ENCODE measurements around the gene PDE6A.

DNA sequence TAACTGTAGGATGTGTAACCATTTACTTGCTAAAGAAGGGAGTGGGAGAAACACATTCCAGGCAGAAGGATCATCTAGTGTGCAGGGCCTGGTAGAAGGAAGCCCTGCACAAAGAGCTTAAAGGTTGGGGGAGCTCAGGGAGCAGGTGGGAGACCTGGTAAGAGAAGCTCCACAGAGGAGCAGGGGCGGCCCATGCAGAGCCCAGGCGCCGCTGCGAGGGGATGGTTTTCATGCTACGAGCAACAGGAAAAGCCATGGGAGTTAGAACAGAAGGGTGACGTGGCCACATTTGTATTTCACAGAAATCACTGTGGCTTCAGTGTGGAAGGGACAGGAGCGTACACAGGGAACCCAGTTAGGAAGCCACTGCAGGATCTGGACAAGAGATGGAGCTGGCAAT lies 73.1 kb downstream of the PDE6A start:
- no peak for TF ChIP-seq CTCF (IDR thresholded peaks at IDR 0.05)
- TF ChIP-seq POLR2A (IDR thresholded peaks at IDR 0.05; ENCODE audit: low read depth), result no peak
- TF ChIP-seq POLR2AphosphoS5 (IDR thresholded peaks at IDR 0.05), result no peak
- TF ChIP-seq EP300 (IDR thresholded peaks at IDR 0.05), result no peak
